Measurements from ENCODE around the gene BET1. TPM values are rescaled to one million over a fixed set of nuclear protein-coding genes. Genes with fewer than 3 reads are reported as not detected.

Gene BET1
- polyA plus RNA-seq, 1 of the 3 experiments (the other 2 are of a cell fraction) = 20.1 TPM

DNA sequence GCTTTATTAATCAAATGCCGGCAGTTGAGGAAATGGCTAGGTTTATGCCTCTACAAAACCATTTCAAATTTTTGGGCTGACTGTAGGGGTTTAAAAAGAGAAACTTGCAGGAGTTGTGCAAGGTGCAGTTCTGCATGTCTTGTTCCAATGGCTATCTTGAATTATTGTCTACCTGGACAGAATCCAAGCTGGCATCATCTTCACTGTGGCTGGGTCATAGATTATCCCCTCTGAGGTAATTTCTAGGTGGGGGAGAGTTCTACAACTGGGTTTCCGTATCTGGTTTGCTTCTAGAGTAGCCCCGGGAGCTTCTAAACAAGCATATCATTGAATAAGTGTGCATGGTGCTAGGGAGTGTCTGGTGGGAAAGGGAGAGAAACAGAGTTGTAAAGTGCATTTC is 16.9 kb downstream of the BET1 start:
- TF ChIP-seq TAF1 (IDR thresholded peaks at IDR 0.05; ENCODE audit: borderline replicate concordance, low read depth, low read length) (no peak), NRF1 (IDR thresholded peaks at IDR 0.05; ENCODE audit: low read depth, low read length) (no peak), FOXJ3 (CRISPR knock-in tag; IDR thresholded peaks at IDR 0.05) (no peak), GABPA (IDR thresholded peaks at IDR 0.05; ENCODE audit: low read depth) (no peak), JUND (IDR thresholded peaks at IDR 0.05) (no peak), TEAD4 (IDR thresholded peaks at IDR 0.05; ENCODE audit: borderline replicate concordance, insufficient read depth) (no peak), RXRA (IDR thresholded peaks at IDR 0.05; ENCODE audit: borderline replicate concordance, low read depth) (no peak), CTCF (IDR thresholded peaks at IDR 0.05) (no peak), GATA2 (CRISPR knock-in tag; IDR thresholded peaks at IDR 0.05) (no peak), ELF1 (IDR thresholded peaks at IDR 0.05) (no peak), POLR2AphosphoS5 (IDR thresholded peaks at IDR 0.05; ENCODE audit: low read depth, low read length) (no peak), EZH2phosphoT487 (IDR thresholded peaks at IDR 0.05; ENCODE audit: borderline replicate concordance, low read depth) (no peak), EP300 (IDR thresholded peaks at IDR 0.05; ENCODE audit: borderline replicate concordance in 1 of 2, low read depth in 1 of 2, low read length in 1 of 2) (no peak)
- TF ChIP-seq, protein P1, sequence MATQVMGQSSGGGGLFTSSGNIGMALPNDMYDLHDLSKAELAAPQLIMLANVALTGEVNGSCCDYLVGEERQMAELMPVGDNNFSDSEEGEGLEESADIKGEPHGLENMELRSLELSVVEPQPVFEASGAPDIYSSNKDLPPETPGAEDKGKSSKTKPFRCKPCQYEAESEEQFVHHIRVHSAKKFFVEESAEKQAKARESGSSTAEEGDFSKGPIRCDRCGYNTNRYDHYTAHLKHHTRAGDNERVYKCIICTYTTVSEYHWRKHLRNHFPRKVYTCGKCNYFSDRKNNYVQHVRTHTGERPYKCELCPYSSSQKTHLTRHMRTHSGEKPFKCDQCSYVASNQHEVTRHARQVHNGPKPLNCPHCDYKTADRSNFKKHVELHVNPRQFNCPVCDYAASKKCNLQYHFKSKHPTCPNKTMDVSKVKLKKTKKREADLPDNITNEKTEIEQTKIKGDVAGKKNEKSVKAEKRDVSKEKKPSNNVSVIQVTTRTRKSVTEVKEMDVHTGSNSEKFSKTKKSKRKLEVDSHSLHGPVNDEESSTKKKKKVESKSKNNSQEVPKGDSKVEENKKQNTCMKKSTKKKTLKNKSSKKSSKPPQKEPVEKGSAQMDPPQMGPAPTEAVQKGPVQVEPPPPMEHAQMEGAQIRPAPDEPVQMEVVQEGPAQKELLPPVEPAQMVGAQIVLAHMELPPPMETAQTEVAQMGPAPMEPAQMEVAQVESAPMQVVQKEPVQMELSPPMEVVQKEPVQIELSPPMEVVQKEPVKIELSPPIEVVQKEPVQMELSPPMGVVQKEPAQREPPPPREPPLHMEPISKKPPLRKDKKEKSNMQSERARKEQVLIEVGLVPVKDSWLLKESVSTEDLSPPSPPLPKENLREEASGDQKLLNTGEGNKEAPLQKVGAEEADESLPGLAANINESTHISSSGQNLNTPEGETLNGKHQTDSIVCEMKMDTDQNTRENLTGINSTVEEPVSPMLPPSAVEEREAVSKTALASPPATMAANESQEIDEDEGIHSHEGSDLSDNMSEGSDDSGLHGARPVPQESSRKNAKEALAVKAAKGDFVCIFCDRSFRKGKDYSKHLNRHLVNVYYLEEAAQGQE (IDR thresholded peaks at IDR 0.05; ENCODE audit: low read depth, low read length) = no peak
- no peak overlapping the region for H3K9ac ChIP-seq
- H4K20me1 ChIP-seq (ENCODE audit: insufficient read depth) = no peaks in the 10 kb centered on the region
- no peaks in the 10 kb centered on the region for H3K9me2 ChIP-seq
- H3K27me3 ChIP-seq (ENCODE audit: insufficient read depth) = no peaks in the 10 kb centered on the region
- no peak overlapping the region for H2AFZ ChIP-seq (ENCODE audit: low read depth)
- no peaks in the 10 kb centered on the region for H3K9me3 ChIP-seq
- peaks cover 11 to 22% of the 10 kb centered on the region in 2 experiments for H3K36me3 ChIP-seq (replicated peaks in 1 of 2; ENCODE audit: control insufficient read depth in 1 of 2, insufficient read depth in 2 of 2, low read length in 1 of 2)
- H3K27ac ChIP-seq (ENCODE audit: low read depth in 2 of 2, low read length in 1 of 2) = no peak overlapping the region
- no peak overlapping the region for H3K4me3 ChIP-seq (ENCODE audit: low read depth in 2 of 2, low read length in 1 of 2)
- ChIA-PET POLR2A (no interaction called here), CTCF (interaction anchor here (0.6 to 1.1 kb wide), 2 partner anchors 101 to 199 kb away, joined by 3 to 4 read pairs; no protein-coding TSS in a partner anchor)
- 96% methylated on average over 3 of the region's 3 CpGs for WGBS (ENCODE audit: low lambda C conversion rate)
- no peaks in the 10 kb centered on the region; a peak in 2 of 4 replicates for H3K4me1 ChIP-seq (ENCODE audit: control insufficient read depth in 1 of 2, insufficient read depth in 2 of 2, low read depth in 1 of 2, low read length in 1 of 2)
- no peaks in the 10 kb centered on the region for H3K79me2 ChIP-seq (ENCODE audit: insufficient read depth)
- DNase-seq = no peak
- H3F3A ChIP-seq (replicated peaks; ENCODE audit: insufficient read depth) = no peaks in the 10 kb centered on the region
- no peak overlapping the region for H3K4me2 ChIP-seq
